GM06990 (cell line): ENCODE data around the gene DVL2.

Experiments
- DNase-seq: peaks from one replicate; pipeline ENCODE4 v3.0.0-alpha.2; 2011; ENCODE audit not compliant: insufficient read length; ENCODE audit errors: extremely low read depth
- H3K27me3 ChIP-seq: replicated peaks from 2 replicates; pipeline ENCODE4 v1.6.0; 2011; ENCODE audit warnings: low read length; ENCODE audit not compliant: control insufficient read depth, insufficient read depth
- H3K36me3 ChIP-seq: 2 replicates; pipeline ENCODE4 v1.5.1; 2011; ENCODE audit warnings: low read length; ENCODE audit not compliant: control insufficient read depth, insufficient read depth
- H3K4me3 ChIP-seq: replicated peaks from 2 replicates; pipeline ENCODE4 v1.5.1; 2011; ENCODE audit warnings: low read depth, mild to moderate bottlenecking, control low read depth, low read length
- CTCF ChIP-seq: IDR thresholded peaks from 2 replicates; pipeline ENCODE4 v1.5.1; 2011; ENCODE audit warnings: low read length, control low read depth, mild to moderate bottlenecking, inconsistent platforms; ENCODE audit not compliant: insufficient read depth, poor library complexity, severe bottlenecking

DVL2 gene

GRCh38 chr17:7228920-7229319 lies 5.4 kb downstream of the DVL2 start:
- H3K36me3 ChIP-seq, result peaks cover 37% of the 10 kb centered on the region
- H3K4me3 ChIP-seq, result no peak overlapping the region
- no peak for TF ChIP-seq CTCF

GRCh38 chr17:7226721-7227710 lies 7.3 kb downstream of the DVL2 start:
- DNase-seq, result no peak
- Histone ChIP-seq H3K4me3 (no peak overlapping the region), H3K36me3 (peaks cover 48% of the 10 kb centered on the region), H3K27me3 (no peaks in the 10 kb centered on the region)
- TF ChIP-seq CTCF, result no peak

More at GRCh38 chr17:7228920-7229319, 5.4 kb downstream of the DVL2 start:
- H3K27me3 ChIP-seq, result no peaks in the 10 kb centered on the region
- DNase-seq, result no peak

DNA sequence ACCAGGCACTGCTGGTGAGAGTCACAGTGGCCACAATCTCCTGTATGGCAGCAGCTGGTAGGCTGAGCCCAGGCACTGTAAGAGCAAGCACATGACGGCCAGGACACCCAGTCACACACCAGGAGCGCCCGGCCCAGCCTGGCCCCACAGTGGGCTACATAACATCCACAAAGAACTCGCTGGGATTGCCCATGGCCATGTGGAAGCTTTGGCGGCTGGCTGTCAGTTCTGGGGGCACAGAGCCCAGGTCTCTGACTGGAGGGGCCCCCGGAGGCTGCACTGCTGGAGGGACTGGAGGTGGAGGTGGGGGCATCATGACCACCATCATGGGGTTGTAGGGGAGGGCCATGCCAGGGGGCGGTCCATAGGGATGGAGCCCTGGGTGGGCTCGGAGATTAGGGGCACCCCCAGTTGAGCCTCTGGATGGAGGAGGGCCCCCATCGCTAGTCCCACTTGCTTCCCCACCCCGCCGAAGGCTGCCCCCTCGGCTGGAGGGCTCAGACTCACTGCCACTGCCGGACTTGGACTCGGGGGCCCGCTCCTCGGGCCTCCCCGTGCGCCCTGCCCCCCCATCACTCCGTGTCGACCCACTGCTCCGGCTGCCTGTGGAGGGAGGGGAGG lies 8.5 kb downstream of the DVL2 start:
- no peak for TF ChIP-seq CTCF
- no peak for DNase-seq
- H3K27me3 ChIP-seq, result no peaks in the 10 kb centered on the region
- H3K4me3 ChIP-seq, result no peak overlapping the region
- peaks cover 48% of the 10 kb centered on the region for H3K36me3 ChIP-seq

DNA sequence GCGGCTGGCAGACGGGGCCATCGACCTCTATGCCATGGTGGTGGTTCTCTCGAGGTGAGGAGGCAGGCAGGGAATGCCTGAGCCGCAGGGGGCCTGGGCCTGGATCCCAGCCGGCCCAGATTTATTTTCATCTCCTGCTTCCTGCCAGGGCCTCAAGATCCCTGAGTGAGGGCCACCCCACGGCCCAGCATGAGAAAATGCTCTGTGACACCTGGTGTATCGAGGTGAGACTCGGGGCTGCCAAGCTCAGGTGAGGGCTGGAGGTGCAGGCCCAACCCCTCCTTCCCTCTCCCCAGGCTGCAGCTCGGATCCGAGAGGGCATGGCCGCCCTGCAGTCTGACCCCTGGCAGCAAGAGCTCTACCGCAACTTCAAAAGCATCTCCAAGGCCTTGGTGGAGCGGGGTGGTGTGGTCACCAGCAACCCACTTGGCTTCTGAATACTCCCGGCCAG lies 9.6 kb downstream of the DVL2 start:
- no peak for DNase-seq
- TF ChIP-seq CTCF, result no peak
- Histone ChIP-seq H3K36me3 (peaks cover 39% of the 10 kb centered on the region), H3K4me3 (no peak overlapping the region), H3K27me3 (no peaks in the 10 kb centered on the region)

GRCh38 chr17:7224110-7224509 lies 10.2 kb downstream of the DVL2 start:
- Histone ChIP-seq H3K4me3 (no peak overlapping the region), H3K36me3 (peaks cover 36% of the 10 kb centered on the region), H3K27me3 (no peaks in the 10 kb centered on the region)
- DNase-seq, result no peak
- no peak for TF ChIP-seq CTCF
